HepG2 (cell line): ENCODE results near the gene FAM117A.

Source experiments
- ATF7-NPFF ChIP-seq: sonication (generic); formaldehyde crosslinking; IDR thresholded peaks from 2 replicates; pipeline ENCODE4 v1.8.1; 2023; ENCODE audit warnings: mild to moderate bottlenecking, low read depth, missing genetic modification reagents, moderate library complexity
- CBX2 ChIP-seq, 2 experiments: fragments of 200-600 bp in 1 of 2; sonication (generic); formaldehyde crosslinking in 1 of 2; IDR thresholded peaks; 2 replicates each; pipeline versions ENCODE4 v1.7.0 to v1.8.1; 2018 to 2022; ENCODE audit warnings: low read depth in 2 of 2, low read length in 1 of 2, mild to moderate bottlenecking in 1 of 2, missing genetic modification reagents in 1 of 2
- EZH2 ChIP-seq: conservative IDR thresholded peaks from 2 replicates; pipeline ENCODE4 v1.6.1; 2012; ENCODE audit warnings: mild to moderate bottlenecking, low read depth, low read length, moderate library complexity
- FOSL2 ChIP-seq: sonication (generic); formaldehyde crosslinking; IDR thresholded peaks from 2 replicates; pipeline ENCODE4 v1.4.0; 2020; ENCODE audit warnings: missing genetic modification reagents
- GLI4 ChIP-seq: sonication (generic); formaldehyde crosslinking; IDR thresholded peaks from 2 replicates; pipeline ENCODE4 v1.5.1; 2020; ENCODE audit warnings: missing genetic modification reagents, mild to moderate bottlenecking, moderate library complexity, borderline replicate concordance
- MAFK ChIP-seq, 2 experiments: IDR thresholded peaks in 1 of 2; conservative IDR thresholded peaks in 1 of 2; 2 replicates each; pipeline ENCODE4 v1.6.1; 2011; ENCODE audit warnings: improper control_type of control experiment in 2 of 2, low read length in 2 of 2
- NCOR1 ChIP-seq: fragments of 200-600 bp; sonication (generic); IDR thresholded peaks from 2 replicates; pipeline ENCODE4 v1.7.0; 2017; ENCODE audit warnings: antibody characterized with exemption, low read length, borderline replicate concordance
- NFYB ChIP-seq: sonication (generic); formaldehyde crosslinking; IDR thresholded peaks from 2 replicates; pipeline ENCODE4 v1.4.0; 2020; ENCODE audit warnings: missing genetic modification reagents
- SPEN ChIP-seq: sonication (generic); formaldehyde crosslinking; IDR thresholded peaks from 2 replicates; pipeline ENCODE4 v1.5.1; 2020; ENCODE audit warnings: low read depth, mild to moderate bottlenecking, missing genetic modification reagents
- ZNF546 ChIP-seq: sonication (generic); formaldehyde crosslinking; conservative IDR thresholded peaks from 2 replicates; pipeline ENCODE4 v1.8.1; 2023; ENCODE audit warnings: mild to moderate bottlenecking, missing genetic modification reagents
- ZNF792 ChIP-seq: IDR thresholded peaks from 2 replicates; pipeline ENCODE4 v1.6.1; 2016

GRCh38 chr17:49670002-49670401, 93.9 kb downstream of the FAM117A start:
- no peak for TF ChIP-seq ATF7-NPFF (CRISPR knock-in tag)
- TF ChIP-seq ZNF546, result no peak
- TF ChIP-seq MAFK (conservative IDR thresholded peaks at IDR 0.05 in 1 of 2, IDR thresholded peaks at IDR 0.05 in 1 of 2; ENCODE audit: low read length in 2 of 2), result no peak
- TF ChIP-seq CBX2 (IDR thresholded peaks at IDR 0.05; ENCODE audit: low read depth, low read length), result no peak
- TF ChIP-seq CBX2 (CRISPR knock-in tag; IDR thresholded peaks at IDR 0.05; ENCODE audit: low read depth), result no peak
- no peak for TF ChIP-seq NCOR1
- no peak for TF ChIP-seq ZNF792 (CRISPR knock-in tag)
- TF ChIP-seq GLI4, result no peak
- no peak for TF ChIP-seq NFYB (CRISPR knock-in tag)
- no peak for TF ChIP-seq FOSL2
- TF ChIP-seq SPEN, result no peak
- TF ChIP-seq EZH2, result no peak
